SKM-1 treated with dmso at 0.1 percent for 144 hours (cell line): ENCODE data around the gene RPL10A.
"Not testable (repeated sequence)": the region's sequence is repeated elsewhere in the genome, so short reads cannot be mapped to it uniquely, and the experiment has no call there.

Experiments
- DNase-seq: peaks from one replicate; lab custom pipeline; 2025; ENCODE audit not compliant: unreplicated experiment; lab: John Stamatoyannopoulos, UW

The RPL10A gene

DNA sequence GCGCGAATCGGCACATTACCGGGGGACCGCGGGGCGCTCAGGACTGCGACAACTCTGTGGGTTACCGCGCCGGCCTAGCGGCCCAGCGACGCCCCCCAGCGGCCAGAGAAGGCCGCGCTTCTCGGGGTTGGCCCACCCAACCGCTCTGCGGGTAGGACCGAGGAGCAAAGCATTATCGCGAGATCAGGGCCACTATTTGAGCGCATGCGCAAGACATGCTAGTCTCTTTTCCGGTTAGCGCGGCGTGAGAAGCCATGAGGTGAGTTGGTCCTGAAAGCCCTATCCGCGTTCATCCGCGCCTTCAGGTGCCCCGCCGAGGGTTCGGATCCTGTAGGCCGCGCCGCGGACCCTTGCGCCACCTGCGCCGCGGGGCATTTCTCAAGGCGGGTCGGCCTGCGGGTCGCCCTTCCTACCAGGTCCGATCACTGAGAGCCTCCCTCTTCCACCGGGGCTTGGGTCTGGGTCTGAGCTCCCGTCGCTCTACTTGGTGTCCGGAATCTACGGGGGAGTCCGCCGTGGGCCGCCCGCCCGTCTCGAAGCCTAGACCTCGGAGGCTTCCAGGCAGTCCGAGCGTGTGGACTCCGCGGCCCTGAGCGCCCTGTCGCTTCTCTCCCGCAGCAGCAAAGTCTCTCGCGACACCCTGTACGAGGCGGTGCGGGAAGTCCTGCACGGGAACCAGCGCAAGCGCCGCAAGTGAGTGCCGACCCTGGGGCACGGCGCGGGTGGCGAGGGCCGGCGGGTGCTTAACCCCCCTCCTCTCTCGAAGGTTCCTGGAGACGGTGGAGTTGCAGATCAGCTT, at the start of gene RPL10A:
Gene RPL10A (plus strand): TSS at position 221 of the 799 bp plus-strand sequence. CDS start 34 bp downstream, at position 255.
- peak; percentile 95 for DNase-seq

DNA sequence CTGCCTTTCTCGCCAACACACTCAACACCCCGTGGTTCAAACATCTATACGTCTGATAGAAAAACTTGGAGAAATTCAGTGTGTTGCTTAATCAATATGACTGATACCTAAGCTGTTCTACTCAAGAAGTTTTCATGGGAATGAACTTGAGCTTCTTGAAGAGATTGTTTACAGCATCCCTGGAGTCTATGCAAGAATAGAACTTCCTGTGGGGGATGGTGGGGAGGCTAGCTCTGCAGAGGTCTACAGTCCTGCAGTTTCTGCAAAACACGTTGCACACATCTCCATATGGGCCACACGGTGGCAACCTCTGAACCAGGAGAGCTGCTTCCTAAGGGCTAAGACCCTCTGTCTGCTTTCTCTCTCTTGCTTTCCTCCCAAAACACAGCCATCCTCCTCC, 48.8 kb upstream of the RPL10A start:
- peak; percentile 25 for DNase-seq

DNA sequence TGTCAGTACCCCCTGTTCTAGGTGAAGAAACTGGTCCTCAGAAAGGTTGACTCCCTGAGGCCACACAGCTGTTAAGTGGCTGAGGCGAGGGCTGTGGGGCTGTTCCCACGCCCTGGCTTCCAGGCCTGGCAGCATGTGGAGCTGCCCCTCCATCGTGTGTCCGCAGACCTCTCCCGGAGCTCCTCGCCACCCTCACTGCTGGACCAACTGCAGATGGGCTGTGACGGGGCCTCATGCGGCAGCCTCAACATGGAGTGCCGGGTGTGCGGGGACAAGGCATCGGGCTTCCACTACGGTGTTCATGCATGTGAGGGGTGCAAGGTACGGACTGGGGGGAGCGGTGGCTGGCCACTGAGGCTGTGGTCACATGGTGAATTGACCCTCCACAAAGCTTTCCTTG, 48.2 kb upstream of the RPL10A start:
- no peak for DNase-seq

DNA sequence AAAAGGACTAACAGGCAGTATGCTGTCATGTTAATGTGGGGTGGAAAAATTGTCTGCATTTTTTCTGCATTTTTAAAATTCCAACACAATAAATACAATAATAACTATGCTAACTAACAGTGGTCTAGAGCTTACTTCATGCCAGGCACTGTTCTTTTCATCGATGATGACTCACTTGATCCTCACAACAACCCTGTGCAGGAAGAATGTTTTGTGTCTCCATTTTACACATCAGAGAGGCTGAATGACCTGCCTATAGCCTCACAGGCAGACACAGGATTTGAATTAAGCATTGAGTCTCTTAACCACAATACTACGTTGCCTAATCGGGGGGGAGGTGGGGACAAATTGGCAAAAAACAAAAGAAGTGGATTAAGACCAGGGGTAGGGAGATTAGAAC, 42.9 kb upstream of the RPL10A start:
- no peak for DNase-seq

DNA sequence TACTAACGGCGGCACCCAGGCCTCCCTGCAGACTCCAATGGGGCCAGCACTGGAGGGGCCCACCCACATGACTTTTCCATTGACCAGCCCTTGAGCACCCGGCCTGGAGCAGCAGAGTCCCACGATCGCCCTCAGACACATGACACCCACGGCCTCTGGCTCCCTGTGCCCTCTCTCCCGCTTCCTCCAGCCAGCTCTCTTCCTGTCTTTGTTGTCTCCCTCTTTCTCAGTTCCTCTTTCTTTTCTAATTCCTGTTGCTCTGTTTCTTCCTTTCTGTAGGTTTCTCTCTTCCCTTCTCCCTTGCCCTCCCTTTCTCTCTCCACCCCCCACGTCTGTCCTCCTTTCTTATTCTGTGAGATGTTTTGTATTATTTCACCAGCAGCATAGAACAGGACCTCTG, 42.1 kb upstream of the RPL10A start:
- DNase-seq, result peak; percentile 59

DNA sequence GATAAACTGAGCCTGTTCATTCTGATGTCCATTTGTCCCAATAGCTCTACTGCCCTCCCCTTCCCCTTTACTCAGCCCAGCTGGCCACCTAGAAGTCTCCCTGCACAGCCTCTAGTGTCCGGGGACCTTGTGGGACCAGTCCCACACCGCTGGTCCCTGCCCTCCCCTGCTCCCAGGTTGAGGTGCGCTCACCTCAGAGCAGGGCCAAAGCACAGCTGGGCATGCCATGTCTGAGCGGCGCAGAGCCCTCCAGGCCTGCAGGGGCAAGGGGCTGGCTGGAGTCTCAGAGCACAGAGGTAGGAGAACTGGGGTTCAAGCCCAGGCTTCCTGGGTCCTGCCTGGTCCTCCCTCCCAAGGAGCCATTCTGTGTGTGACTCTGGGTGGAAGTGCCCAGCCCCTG, 40.8 kb upstream of the RPL10A start:
- no peak for DNase-seq

DNA sequence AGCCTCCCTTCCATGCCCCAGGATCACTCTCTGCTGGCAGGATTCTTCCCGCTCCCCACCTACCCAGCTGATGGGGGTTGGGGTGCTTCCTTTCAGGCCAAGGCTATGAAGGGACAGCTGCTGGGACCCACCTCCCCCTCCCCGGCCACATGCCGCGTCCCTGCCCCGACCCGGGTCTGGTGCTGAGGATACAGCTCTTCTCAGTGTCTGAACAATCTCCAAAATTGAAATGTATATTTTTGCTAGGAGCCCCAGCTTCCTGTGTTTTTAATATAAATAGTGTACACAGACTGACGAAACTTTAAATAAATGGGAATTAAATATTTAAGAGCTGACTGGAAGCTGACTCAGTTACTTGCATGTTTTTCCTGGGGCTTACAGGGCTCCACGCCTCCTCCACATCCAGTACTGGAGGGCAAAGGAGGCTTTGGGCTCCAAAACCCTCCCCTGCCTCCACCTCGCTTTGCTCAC, 40.3 kb upstream of the RPL10A start:
- no peak for DNase-seq

DNA sequence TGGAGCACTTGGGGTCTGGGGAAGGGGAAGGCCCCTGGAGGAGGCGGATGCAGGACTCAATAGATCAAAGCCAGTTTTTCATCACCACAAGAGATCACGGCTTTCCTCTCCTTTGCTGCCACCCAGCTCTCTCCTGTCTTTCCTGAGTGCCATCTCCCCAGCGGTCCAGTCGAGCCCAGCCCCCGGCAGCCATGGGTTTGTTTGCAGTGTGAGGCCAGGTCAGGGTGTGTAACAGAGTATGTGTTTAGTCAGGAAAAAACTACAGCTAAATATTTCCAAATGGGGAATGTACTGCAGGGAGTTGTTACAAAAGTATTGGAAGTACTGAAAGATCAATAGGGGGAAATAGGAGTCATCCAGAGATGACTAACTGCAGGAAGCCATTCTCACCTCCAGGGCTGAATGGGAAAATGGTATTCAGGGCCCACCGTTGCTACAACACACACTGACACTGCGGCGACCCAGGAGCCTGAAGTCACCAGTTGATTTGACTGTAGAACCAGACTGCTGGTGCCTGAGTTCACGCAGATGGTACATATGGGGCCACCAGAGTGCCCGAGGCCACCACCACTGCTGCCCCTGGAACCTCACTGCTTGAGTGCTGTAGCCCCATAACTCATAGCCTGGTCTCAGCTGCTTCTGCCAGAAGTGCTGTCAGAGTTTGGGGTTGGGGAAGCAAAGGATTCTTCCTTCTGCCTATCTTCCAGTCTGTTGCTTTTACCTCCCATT, 39.6 kb upstream of the RPL10A start:
- DNase-seq, result no peak

DNA sequence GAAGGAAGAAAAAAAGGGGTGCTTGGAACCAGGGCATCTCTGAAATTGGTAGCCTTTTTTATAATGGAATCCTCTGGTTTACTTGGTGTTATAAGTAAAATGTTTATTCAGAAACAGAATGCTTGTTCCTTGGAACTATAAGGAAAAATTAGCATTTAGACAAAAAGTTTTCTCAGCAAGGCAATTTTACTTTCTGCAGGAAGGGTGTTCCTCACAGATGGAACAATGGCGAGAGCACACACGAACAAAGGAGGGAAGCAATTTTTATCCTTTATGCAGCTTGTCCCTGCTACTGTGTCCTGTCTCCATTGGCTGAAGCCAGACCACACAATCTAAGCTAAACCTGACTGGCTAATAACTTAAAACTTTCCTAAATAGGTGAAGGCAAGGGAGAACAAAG, 38.7 kb upstream of the RPL10A start:
- peak; percentile 30 for DNase-seq

DNA sequence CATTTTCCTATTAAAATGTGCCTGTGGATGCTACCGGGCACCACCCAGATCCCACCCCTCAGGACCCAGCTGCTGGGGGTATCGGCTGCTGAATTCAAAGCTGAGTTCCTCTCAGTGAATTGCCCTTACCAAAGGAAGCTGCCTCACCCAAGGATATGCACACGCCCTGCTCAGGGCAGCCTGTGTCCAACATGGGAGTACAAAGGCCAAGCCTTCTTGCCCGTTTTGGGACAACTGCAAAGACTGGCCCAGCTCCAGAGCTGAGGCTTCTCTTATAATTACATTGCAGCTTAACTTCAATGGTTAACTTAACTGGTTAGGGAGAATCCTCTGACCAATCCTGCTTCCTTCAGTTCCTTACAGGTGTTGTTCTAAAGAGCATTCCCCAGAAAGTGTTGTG, 35.9 kb upstream of the RPL10A start:
- no peak for DNase-seq

DNA sequence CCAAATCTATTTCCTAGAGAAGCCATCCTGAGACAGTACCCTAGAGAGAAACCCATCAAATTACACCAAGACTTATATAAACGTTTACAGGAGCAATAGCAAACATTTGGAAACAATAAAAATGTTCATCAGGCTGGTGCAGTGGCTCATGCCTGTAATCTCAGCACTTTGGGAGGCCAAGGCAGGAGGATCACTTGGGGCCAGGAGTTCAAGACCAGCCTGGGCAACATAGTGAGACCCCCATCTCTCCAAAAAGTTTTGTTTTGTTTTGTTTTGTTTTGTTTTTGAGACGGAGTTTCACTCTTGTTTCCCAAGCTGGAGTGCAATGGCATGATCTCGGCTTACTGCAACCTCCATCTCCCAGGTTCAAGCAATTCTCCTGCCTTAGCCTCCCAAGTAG, 35.5 kb upstream of the RPL10A start:
- not testable (repeated sequence) for DNase-seq

DNA sequence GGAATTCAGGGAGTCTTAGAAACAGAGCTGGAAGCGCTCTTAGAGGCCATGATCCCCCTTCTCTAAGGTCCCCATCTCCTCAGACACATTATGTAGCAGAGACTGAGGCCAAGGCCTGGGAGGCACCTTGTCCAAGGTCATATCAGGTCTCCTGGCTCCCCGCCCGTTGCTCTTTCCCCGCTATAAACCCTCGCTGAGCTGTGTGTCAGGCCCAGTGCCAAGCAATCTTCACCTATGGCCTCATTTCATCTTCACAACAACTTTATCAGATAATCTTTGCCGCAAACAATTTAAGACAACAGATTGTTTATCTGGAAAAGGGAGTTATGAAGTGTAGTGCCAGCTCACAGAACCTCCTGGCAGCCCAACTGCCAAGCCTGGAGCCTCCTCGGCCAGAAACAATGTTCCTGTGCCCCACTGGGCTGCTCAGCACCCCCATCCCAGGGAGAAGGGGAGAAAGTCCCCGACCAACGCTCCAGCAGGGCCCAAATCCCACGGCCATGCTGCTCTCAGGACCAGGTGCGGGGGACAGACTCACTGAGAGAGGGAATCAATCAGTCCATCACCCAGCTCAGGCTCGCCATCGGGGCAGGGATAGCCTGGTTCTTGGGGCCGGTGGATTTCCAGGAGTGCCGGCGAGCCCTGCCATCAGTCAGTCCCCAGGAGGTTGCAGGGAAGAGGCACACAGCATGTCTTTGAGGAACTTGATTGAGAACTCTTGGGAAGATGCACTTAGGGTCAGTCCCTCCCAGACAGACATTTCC, 32.9 kb upstream of the RPL10A start:
- DNase-seq, result no peak

DNA sequence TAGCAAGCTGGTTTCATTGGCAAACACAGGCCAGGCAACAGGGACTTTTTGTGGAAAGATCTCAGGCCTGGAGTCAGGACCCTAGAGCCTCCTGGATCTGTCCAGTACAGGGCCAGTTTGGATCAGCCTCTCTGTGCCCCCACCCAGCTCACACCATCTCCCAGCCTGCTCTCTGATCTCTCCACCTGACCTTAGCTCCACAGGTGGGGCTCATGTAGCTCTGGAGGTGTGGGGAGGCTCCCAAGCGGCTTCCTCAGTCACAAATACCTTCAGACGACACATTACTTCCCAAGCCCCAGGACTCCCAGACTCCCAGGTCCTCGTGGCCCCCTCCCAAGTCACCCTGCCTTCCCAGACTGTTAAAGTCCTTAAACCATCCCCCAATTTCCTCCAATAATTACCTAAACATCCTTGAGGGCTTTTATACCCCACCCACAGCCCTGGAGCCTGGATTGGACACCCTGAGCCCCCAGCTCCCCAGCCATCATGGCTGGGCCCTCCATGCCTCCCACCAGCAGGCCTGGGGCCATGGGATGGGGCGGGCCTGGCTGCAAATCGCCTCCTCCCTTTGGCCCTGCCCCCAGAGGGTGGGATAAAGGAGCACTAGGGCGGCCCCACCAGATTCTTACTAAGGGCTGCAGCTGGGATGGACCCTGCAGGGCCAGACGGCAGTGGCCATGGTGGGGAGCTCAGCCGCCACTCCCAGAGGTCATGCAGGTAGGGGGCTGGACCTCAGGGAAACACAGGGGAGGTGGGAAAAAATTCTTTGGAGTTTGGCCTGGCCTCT, 31.9 kb upstream of the RPL10A start:
- DNase-seq, result no peak

DNA sequence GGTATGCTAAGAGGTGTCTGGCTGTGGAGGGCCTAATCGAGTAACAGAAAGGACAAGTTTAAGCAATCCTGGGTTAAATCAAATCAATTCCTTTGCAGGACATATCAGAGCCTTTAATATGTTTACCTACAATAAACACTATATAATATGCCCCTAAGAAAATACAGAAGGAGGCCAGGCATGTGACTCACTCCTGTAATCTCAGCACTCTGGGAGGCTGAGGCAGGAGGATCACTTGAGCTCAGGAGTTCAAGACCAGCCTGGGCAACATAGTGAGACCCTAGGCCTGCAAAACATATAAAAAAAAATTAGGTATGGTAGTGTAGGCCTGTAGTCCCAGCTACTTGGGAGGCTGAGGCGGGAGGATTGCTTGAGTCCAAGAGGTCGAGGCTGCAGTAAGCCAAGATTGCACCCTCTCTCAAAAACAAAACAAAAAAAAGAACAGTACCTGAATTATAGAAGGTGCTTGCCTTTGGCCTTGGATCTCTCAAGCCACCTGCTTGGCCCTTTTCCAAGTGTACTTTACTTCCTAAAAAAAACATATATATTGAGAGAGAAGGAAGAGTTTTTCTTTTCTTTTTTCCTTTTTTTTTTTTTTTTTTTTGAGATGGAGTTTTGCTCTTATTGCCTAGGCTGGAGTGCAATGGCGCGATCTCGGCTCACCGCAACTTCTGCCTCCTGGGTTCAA, 29.7 kb upstream of the RPL10A start:
- DNase-seq, result not testable (repeated sequence)

DNA sequence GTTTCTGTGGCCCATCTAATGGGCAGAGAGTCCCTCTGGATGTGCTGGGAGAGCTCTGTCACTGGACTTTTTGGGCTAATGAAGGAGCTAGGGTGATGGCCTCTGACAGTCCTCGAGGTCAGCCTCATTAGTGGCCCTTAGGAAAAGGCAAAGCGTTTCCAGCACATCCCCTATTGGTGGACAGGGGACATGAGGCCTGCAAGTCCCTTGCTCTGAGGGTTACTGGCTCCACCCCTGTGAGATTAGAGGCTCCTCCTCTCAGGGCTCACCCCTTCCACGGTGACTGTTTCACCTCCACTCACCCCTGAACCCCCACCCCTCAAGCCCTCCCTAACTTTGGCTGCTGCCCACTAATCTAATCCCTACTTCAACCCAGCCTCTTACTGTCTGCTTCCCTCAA, 28.9 kb upstream of the RPL10A start:
- DNase-seq, result no peak

DNA sequence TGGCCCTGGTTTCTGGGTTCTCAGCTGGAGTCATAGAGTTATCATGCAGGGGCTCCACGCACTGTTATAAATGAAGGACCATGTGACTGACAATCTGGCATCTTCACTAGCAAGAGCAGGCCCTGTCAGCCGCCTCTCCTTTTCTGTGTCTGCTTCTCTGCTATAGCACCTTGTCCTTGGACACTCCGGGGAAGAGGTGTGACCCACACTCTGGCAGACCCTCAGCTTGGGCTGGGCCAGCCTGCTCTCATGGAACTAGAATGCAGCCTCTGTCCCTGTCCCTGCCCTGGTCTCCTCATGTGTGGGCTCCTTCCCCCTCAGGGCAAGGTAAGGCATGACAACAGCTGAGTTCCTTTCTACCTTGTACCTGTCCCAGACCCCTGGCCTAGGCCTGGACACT, 27.0 kb upstream of the RPL10A start:
- no peak for DNase-seq

DNA sequence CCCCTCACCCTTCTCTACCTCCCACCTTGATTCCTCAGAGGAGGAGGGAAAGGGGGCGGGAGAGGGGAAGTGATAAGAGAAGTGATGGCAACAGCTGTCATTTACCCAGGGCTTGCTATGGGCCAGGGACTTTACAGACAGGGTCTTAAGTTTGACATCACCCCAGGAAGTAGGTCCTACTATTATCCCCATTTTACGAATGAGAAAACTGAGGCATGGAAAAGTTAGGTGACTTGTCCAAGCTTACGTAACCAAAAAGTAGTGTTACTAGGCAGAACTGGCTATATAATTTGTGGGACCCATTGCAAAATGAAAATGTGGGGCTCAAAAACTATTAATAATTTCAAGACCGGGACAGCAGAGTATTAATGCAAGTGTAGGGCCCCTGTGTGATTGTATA, 26.6 kb upstream of the RPL10A start:
- DNase-seq, result no peak

DNA sequence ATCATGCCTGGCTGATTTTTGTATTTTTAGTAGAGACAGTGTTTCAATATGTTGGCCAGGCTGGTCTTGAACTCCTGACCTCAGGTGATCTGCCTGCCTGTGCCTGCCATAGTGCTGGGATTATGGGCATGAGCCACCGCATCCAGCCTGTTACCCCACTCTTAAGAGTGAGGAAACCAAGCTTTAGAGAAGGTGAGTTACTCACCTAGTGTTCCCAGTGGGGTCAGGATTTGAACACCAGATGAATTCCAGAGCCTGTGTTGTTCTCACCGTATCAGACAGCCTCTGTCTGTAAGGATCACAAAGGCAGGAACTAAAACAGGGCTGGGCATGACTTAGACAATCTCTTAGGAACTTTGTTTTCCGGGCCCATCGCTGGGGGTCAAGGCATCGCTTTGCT, 25.5 kb upstream of the RPL10A start:
- no peak for DNase-seq

DNA sequence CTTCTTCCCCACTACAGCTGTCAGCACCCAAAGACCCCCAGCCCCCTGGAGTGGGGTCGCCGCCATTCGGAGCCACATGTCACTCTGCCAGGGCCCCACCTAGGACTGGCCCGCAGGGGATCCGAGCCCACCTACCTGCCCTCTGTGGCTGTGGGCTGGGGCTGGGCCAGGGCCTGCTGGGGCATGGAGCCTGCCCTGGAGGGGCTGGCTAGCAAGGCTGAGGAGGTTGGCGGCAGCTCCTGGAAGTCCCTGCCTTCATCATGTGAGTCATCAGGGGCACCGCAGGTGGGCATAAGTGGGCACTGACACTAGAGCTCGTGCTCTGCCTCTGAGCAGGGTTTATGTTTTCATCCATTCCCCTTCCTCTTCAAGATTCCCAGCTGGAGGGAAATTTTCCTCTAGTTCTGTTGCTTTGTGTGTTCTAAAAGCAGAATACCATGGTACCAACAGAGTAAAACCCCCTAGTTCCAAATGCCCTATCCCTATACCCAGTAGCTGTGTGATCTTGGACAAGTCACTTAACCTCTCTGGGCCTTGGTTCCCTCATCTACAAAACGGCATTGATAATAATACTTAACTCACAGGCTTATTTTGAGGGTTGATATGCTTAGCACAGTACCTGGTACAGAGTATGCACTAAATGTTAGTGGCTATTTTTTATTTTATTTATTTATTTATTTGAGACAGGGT, 24.7 kb upstream of the RPL10A start:
- DNase-seq, result no peak

DNA sequence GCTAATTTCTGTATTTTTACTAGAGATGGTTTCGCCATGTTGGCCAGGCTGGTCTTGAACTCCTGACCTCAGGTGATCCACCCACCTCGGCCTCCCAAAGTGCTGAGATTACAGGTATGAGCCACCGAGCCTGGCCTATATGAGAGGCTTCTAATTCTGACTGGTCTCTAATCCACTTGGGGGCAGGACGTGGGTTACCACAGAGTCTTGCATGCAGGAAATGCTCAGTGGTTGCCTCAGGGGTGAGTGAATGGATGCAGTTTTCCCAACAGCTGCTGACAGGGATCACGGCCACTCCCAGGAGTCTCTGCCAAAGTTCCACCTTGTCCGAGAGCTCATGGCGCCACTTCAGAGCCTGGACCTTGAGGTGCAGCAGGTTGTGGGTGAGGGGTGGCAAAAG, 22.5 kb upstream of the RPL10A start:
- DNase-seq, result no peak
